ENCODE data around the gene FAM20A. TPM values are rescaled to one million over a fixed set of nuclear protein-coding genes. Genes with fewer than 3 reads are reported as not detected.
"Not testable (repeated sequence)": the region's sequence is repeated elsewhere in the genome, so short reads cannot be mapped to it uniquely, and the experiment has no call there.

The FAM20A gene
- total RNA-seq, 1 donor from 2014 or later = not detected

GRCh38 chr17:68495081-68495480 is 106.1 kb downstream of the FAM20A start:
- Mint-ChIP-seq H3K27me3 (no peaks in the 10 kb centered on the region), H3K27ac (peak overlapping the region; percentile 47), H3K9me3 (no peaks in the 10 kb centered on the region), H3K36me3 (ENCODE audit: low read depth) (no peaks in the 10 kb centered on the region), H3K4me1 (peaks cover 47% of the 10 kb centered on the region), H3K4me3 (no peak overlapping the region)
- TF ChIP-seq, protein P1, sequence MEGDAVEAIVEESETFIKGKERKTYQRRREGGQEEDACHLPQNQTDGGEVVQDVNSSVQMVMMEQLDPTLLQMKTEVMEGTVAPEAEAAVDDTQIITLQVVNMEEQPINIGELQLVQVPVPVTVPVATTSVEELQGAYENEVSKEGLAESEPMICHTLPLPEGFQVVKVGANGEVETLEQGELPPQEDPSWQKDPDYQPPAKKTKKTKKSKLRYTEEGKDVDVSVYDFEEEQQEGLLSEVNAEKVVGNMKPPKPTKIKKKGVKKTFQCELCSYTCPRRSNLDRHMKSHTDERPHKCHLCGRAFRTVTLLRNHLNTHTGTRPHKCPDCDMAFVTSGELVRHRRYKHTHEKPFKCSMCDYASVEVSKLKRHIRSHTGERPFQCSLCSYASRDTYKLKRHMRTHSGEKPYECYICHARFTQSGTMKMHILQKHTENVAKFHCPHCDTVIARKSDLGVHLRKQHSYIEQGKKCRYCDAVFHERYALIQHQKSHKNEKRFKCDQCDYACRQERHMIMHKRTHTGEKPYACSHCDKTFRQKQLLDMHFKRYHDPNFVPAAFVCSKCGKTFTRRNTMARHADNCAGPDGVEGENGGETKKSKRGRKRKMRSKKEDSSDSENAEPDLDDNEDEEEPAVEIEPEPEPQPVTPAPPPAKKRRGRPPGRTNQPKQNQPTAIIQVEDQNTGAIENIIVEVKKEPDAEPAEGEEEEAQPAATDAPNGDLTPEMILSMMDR (IDR thresholded peaks at IDR 0.05) = no peak
- intact Hi-C loops (cut with micrococcal nuclease) = loop anchor here (5.0 kb wide), 1 partner anchor 203 kb away; the partner anchor contains the start of genes ARSG and SLC16A6
- ChIA-PET CTCF (no interaction called here), POLR2A (interaction anchor here (9.8 kb wide), 1 partner anchor 17 kb away, joined by 102 read pairs; the partner anchor contains the start of gene PRKAR1A)
- no peak for ATAC-seq (ENCODE audit: low read depth)
- DNase-seq = no peak

DNA sequence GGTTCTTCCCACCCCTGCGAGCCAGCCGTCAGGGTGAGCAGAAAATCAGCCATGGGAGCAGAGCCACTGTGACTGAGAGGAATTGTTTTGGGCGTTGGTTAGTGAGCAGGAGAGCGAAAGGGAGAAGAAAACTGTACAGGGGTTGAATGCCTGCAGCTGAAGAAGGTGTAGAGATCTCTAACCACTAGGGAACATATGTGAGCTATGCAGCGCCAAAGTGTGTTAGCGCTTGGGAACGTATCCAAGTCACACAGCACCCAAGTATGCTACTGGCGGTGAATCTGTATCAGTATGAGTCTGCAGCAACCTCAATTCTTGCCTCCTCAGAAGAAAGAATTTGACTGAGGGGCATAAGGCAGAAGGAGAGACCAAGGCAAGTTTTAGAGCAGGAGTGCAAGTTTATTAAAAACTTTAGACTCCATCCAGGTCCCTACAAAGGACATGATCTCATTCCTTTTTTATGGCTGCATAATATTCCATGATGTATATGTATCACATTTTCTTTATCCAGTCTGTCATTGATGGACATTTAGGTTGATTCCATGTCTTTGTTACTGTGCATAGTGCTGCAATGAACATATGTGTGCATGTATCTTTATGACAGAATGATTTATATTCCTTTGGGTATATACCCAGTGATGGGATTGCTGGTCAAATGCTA is 108.6 kb downstream of the FAM20A start:
- intact Hi-C loops (cut with micrococcal nuclease); DNase-seq; H3K4me3 Mint-ChIP-seq; CTCF ChIA-PET; H3K27me3 Mint-ChIP-seq; H3K9me3 Mint-ChIP-seq; H3K36me3 Mint-ChIP-seq (ENCODE audit: low read depth); ATAC-seq (ENCODE audit: low read depth): not testable (repeated sequence)
- Mint-ChIP-seq H3K27ac (peak overlapping the region; percentile 70), H3K4me1 (peaks cover 28% of the 10 kb centered on the region)
- POLR2A ChIA-PET = interaction anchor here (2.9 kb wide), 1 partner anchor 20 kb away, joined by 8 read pairs; the partner anchor contains the start of gene PRKAR1A

- DNase-seq (no peak), ATAC-seq (ENCODE audit: low read depth) (peak; percentile 75)
- TF ChIP-seq, protein P1 (IDR thresholded peaks at IDR 0.05) = no peak
- Mint-ChIP-seq H3K4me3 (peak overlapping the region; percentile 16), H3K36me3 (ENCODE audit: low read depth) (no peaks in the 10 kb centered on the region), H3K9me3 (no peaks in the 10 kb centered on the region), H3K27ac (peak overlapping the region; percentile 70), H3K27me3 (no peaks in the 10 kb centered on the region), H3K4me1 (peaks cover 25% of the 10 kb centered on the region)
- ChIA-PET CTCF (interaction anchor here (0.7 kb wide), 1 partner anchor 49 kb away, joined by 3 read pairs; no protein-coding TSS in a partner anchor), POLR2A (interaction anchor here (2.9 kb wide), 1 partner anchor 21 kb away, joined by 8 read pairs; the partner anchor contains the start of gene PRKAR1A)
- intact Hi-C loops (cut with micrococcal nuclease) = loop anchor here (2.0 kb wide), 1 partner anchor 21 kb away; the partner anchor contains the start of gene PRKAR1A
Observed at GRCh38 chr17:68491381-68492231, 109.6 kb downstream of the FAM20A start.

DNA sequence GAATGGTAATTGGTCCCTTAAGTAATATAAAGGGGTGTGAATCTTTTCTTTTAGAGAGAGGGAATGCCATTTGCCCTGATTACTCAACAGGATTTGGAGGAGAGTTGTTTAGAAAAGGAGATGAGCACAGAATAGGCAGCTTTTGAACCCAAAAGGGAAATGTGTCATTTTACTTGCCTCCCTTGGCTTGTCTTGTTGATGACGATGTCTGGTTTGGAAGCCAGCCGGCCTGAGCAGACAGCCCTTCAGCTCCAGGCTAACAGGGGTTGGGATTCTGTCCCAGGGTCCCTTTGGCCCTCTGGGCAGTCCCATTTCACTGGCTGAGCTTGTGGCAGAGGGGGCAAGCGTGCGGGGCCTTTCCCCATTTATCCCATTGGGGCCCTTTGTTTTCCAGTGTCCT is 111.2 kb downstream of the FAM20A start:
- Mint-ChIP-seq H3K36me3 (ENCODE audit: low read depth) (no peaks in the 10 kb centered on the region), H3K4me3 (no peak overlapping the region), H3K9me3 (no peaks in the 10 kb centered on the region), H3K27ac (no peak overlapping the region), H3K4me1 (peaks cover 23% of the 10 kb centered on the region), H3K27me3 (no peaks in the 10 kb centered on the region)
- TF ChIP-seq, protein P1 (IDR thresholded peaks at IDR 0.05) = no peak
- POLR2A ChIA-PET = no interaction called here
- ATAC-seq (ENCODE audit: low read depth) (no peak), DNase-seq (no peak)
- CTCF ChIA-PET = no interaction called here
- intact Hi-C loops (cut with micrococcal nuclease) = loop anchor here (2.0 kb wide), 1 partner anchor 23 kb away; the partner anchor contains the start of gene PRKAR1A

Other genes starting within 250 kb of the FAM20A start
- 9.8 and 11.2 TPM in 2 replicates for gene WIPI1, start 143.9 kb downstream of the FAM20A start, total RNA-seq
- gene PRKAR1A, start 88.9 kb downstream of the FAM20A start, total RNA-seq = 272 and 279 TPM in 2 replicates

Measured in activated B cell treated with CpG ODN at 0.5 μM for 24 hours (primary cell).